22Rv1 (cell line): ENCODE results near the gene SLC10A3.

Experiments used
- H3K27ac ChIP-seq: fragments of 450-650 bp; 2 replicates; pipeline ENCODE4 v1.5.1; 2017
- CTCF ChIP-seq: fragments of 450-650 bp; IDR thresholded peaks from 2 replicates; pipeline ENCODE4 v1.5.1; 2017; ENCODE audit warnings: mild to moderate bottlenecking
- ZFX ChIP-seq: fragments of 450-650 bp; IDR thresholded peaks from 2 replicates; pipeline ENCODE4 v1.6.1; 2017; ENCODE audit warnings: antibody characterized with exemption, borderline replicate concordance

SLC10A3 gene

DNA sequence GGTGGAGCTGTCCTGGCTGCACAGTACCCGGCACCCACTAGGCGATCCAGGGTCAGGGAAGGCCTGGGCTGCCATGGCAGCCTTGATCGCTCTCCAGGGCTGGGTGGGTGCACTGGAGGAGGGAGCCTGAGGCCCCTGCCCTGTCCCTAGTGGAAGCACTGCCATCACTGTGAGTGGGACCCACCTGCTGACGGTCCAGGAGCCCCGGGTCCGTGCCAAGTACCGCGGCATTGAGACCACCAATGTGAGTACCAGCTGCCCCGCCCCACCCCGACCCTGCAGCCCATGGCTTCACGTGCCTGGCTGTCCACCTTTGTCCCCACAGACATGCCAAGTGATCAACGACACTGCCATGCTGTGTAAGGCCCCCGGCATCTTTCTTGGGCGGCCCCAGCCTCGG lies 23.5 kb downstream of the SLC10A3 start:
- no peak overlapping the region for H3K27ac ChIP-seq
- no peak for TF ChIP-seq ZFX
- no peak for TF ChIP-seq CTCF

GRCh38 chrX:154466036-154466435 lies 24.4 kb downstream of the SLC10A3 start:
- no peak overlapping the region for H3K27ac ChIP-seq
- TF ChIP-seq ZFX (no peak), CTCF (no peak)

GRCh38 chrX:154465601-154466000 lies 24.8 kb downstream of the SLC10A3 start:
- TF ChIP-seq CTCF (no peak), ZFX (no peak)

GRCh38 chrX:154464806-154465365 lies 25.5 kb downstream of the SLC10A3 start:
- TF ChIP-seq ZFX (no peak), CTCF (no peak)
- H3K27ac ChIP-seq = no peak overlapping the region

More at GRCh38 chrX:154465601-154466000, 24.8 kb downstream of the SLC10A3 start:
- H3K27ac ChIP-seq = no peak overlapping the region

- TF ChIP-seq ZFX (no peak), CTCF (no peak)
- H3K27ac ChIP-seq = no peak overlapping the region
Measured at GRCh38 chrX:154463611-154464220, 26.7 kb downstream of the SLC10A3 start.

GRCh38 chrX:154462396-154462795 lies 28.0 kb downstream of the SLC10A3 start:
- TF ChIP-seq CTCF (no peak), ZFX (no peak)
- no peak overlapping the region for H3K27ac ChIP-seq

GRCh38 chrX:154460326-154460725 lies 30.1 kb downstream of the SLC10A3 start:
- H3K27ac ChIP-seq = no peak overlapping the region
- no peak for TF ChIP-seq ZFX
- no peak for TF ChIP-seq CTCF
